Nephron (organoid): ENCODE measurements around the gene LSM14B.

ENCODE experiments used
- H3K27ac Mint-ChIP-seq, 3 experiments: 2 replicates each; pipeline ENCODE4 v1.8.0; 2020; ENCODE audit warnings: mixed read lengths in 3 of 3, mild to moderate bottlenecking in 2 of 3, moderate library complexity in 1 of 3
- H3K27me3 Mint-ChIP-seq: 2 replicates; pipeline ENCODE4 v1.8.0; 2021; ENCODE audit warnings: low read depth, mild to moderate bottlenecking, moderate library complexity, mixed read lengths
- H3K36me3 Mint-ChIP-seq: 2 replicates; pipeline ENCODE4 v1.8.0; 2020; ENCODE audit warnings: low read depth, mixed read lengths
- H3K4me1 Mint-ChIP-seq: 2 replicates; pipeline ENCODE4 v1.8.0; 2020; ENCODE audit warnings: mixed read lengths
- H3K4me3 Mint-ChIP-seq, 3 experiments: 2 replicates each; pipeline ENCODE4 v1.8.0; 2020; ENCODE audit warnings: mild to moderate bottlenecking in 3 of 3, mixed read lengths in 3 of 3, moderate library complexity in 2 of 3
- H3K9me3 Mint-ChIP-seq: 2 replicates; pipeline ENCODE4 v1.8.0; 2020; ENCODE audit warnings: mixed read lengths
- CTCF ChIP-seq, 3 experiments: fragments of 200-600 bp; sonication (generic); IDR thresholded peaks; one replicate each; pipeline ENCODE4 v1.5.0; 2021; ENCODE audit warnings: antibody characterized with exemption in 3 of 3; ENCODE audit not compliant: unreplicated experiment in 3 of 3

LSM14B gene

DNA sequence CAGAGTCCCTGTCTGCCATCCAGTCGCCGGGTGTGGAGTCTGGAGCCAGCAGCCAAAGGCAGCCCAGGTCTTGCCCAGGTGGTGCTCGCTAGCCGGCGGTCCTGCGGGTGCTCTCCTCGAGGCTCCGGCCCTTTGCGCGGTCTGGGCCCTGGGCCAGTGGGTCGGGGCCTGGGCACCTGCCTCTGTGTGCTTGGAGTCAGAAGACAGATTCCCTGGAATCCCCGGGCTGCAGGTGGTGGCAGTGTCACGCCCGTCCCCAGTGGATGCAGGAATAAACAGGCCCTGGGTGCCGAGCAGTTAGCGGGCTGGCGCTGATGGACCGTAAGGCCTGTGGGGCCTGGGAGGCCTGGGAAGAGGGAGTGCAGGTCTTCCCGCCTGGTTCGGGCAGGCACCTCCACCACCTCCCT lies 26.6 kb downstream of the LSM14B start:
- H3K9me3 Mint-ChIP-seq: no peaks in the 10 kb centered on the region
- peaks cover 25% of the 10 kb centered on the region for H3K36me3 Mint-ChIP-seq
- no peak overlapping the region for H3K27ac Mint-ChIP-seq
- H3K4me3 Mint-ChIP-seq: peak overlapping the region in 1 of 3 experiments; percentile 3
- H3K27me3 Mint-ChIP-seq: no peaks in the 10 kb centered on the region
- TF ChIP-seq CTCF (IDR thresholded peaks at IDR 0.05; ENCODE audit: unreplicated experiment in 3 of 3): no peak
- H3K4me1 Mint-ChIP-seq: peaks cover 41% of the 10 kb centered on the region

DNA sequence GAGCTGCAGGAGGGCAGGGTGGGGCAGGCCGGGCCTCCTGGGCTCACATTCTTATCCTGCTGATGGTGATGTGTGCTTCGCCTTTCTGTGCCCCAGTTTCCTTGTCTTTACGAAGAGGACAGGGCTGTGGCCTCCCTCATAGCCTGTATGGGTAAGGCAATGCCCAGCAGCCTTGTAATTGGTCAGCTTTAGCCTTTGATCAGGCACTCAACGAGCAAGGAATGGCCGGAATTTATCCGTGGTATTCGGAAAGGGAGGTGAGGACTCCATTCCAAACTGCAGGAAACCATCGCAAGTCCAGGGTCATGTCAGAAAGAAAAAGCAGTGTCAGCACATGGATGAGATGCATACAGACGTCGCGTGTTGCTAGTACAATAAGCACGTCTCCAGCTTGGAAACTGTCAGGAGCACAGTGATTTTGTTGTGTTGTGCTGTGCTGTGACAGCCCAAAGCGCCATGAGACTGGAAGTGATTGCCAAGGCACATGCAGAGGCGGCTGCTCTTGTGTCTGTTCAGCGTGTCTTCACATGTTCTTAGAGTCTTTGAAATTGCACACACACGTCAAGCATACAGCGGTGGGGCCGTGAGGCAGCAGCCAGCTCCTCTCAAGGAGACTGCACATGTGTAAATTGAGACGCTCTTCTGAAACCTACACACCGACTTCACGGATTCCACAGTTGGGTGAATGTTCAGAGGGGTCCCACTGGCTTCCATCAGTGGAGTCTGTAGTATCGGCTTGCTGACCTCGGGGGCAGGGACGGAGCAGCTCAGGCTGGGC lies 27.4 kb downstream of the LSM14B start:
- Mint-ChIP-seq H3K36me3 (peaks cover 33% of the 10 kb centered on the region), H3K27me3 (no peaks in the 10 kb centered on the region), H3K4me3 (peak overlapping the region in 2 of 3 experiments; percentile 22 to 49), H3K27ac (peak overlapping the region; percentile 28 to 78 (median 66)), H3K9me3 (no peaks in the 10 kb centered on the region), H3K4me1 (peaks cover 36% of the 10 kb centered on the region)
- TF ChIP-seq CTCF (IDR thresholded peaks at IDR 0.05; ENCODE audit: unreplicated experiment in 3 of 3): no peak

DNA sequence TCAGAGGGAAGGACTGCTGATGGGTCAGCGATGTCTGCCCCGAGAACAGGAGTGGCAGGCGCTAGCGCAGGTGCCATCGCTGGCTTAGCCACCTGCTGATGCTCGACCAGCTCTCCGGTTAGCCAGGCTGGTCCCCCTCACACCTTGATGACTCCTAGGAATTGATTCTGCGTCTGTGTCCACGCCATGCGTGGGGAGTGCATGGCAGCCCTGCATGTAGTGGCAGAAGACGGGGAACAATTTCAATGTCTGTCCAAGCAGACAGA lies 28.0 kb downstream of the LSM14B start:
- no peaks in the 10 kb centered on the region for H3K9me3 Mint-ChIP-seq
- no peak for TF ChIP-seq CTCF (IDR thresholded peaks at IDR 0.05; ENCODE audit: unreplicated experiment in 3 of 3)
- H3K27ac Mint-ChIP-seq: peak overlapping the region in 1 of 3 experiments; percentile 78
- no peaks in the 10 kb centered on the region for H3K27me3 Mint-ChIP-seq
- peaks cover 31% of the 10 kb centered on the region for H3K4me1 Mint-ChIP-seq
- no peak overlapping the region for H3K4me3 Mint-ChIP-seq
- H3K36me3 Mint-ChIP-seq: peaks cover 36% of the 10 kb centered on the region

DNA sequence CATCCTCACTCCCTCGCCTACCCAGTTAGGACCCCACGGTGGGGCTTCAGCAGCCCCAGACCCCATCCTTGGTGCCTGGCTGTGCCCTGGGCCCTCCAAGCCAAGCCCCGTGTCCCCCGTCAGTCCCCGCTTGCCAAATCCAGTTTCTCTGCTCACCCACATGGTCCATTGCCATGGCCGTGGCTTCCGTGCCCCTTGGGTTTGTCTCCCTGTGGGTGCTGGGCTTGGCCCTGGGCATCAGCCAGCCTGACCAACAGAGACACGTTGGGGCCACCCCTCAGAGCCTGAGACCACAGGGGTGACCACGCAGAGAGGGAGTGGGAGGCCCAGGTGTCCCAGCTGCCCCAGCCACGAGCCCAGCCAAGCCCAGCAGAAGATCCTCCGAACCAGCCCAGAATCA lies 28.9 kb downstream of the LSM14B start:
- peaks cover 44% of the 10 kb centered on the region for H3K36me3 Mint-ChIP-seq
- no peak overlapping the region for H3K4me3 Mint-ChIP-seq
- TF ChIP-seq CTCF (IDR thresholded peaks at IDR 0.05; ENCODE audit: unreplicated experiment in 3 of 3): no peak
- H3K4me1 Mint-ChIP-seq: peaks cover 31% of the 10 kb centered on the region
- no peaks in the 10 kb centered on the region for H3K27me3 Mint-ChIP-seq
- H3K9me3 Mint-ChIP-seq: no peaks in the 10 kb centered on the region
- H3K27ac Mint-ChIP-seq: no peak overlapping the region

DNA sequence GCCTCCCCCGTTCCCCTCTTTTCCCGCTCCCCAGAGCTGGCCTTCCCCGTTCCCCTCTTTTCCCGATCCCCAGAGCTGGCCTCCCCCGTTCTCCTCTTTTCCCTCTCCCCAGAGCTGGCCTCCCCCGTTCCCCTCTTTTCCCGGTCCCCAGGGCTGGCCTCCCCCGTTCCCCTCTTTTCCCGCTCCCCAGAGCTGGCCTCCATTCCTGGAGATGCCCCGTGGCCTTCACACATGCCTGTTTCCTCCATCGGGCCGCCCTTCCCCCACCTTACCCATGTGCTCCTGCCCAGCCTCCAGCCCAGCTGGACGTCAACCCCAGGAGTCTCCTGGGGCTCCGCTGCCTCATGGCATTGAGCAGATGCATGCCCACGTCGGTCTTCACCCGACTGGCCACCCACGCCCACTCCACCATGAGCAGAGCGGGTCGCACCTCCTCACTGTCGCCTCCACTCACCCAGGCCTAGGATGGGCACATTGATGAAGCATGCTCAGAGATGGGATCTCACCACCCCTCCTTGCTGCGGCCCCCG lies 29.6 kb downstream of the LSM14B start:
- H3K36me3 Mint-ChIP-seq: peaks cover 44% of the 10 kb centered on the region
- peaks cover 32% of the 10 kb centered on the region for H3K4me1 Mint-ChIP-seq
- no peaks in the 10 kb centered on the region for H3K9me3 Mint-ChIP-seq
- no peak for TF ChIP-seq CTCF (IDR thresholded peaks at IDR 0.05; ENCODE audit: unreplicated experiment in 3 of 3)
- H3K4me3 Mint-ChIP-seq: no peak overlapping the region
- H3K27ac Mint-ChIP-seq: no peak overlapping the region
- no peaks in the 10 kb centered on the region for H3K27me3 Mint-ChIP-seq
